Bone marrow (tissue), 2 donors: ENCODE results near the gene PAQR5.
"Not testable (repeated sequence)": the region's sequence is repeated elsewhere in the genome, so short reads cannot be mapped to it uniquely, and the experiment has no call there.

Experiments
- DNase-seq, 2 donors: peaks; one replicate each; lab custom pipeline; 2025; lab: John Stamatoyannopoulos, UW

Gene PAQR5

GRCh38 chr15:69424001-69424400 lies 125.3 kb downstream of the PAQR5 start:
- DNase-seq = no peak

- no peak for DNase-seq
Observed at GRCh38 chr15:69424748-69425413, 126.2 kb downstream of the PAQR5 start.

GRCh38 chr15:69433831-69434230 lies 135.1 kb downstream of the PAQR5 start:
- DNase-seq = no peak

GRCh38 chr15:69434238-69434637 lies 135.5 kb downstream of the PAQR5 start:
- no peak for DNase-seq

GRCh38 chr15:69434679-69435078 lies 136.0 kb downstream of the PAQR5 start:
- DNase-seq = no peak

GRCh38 chr15:69435985-69436384 lies 137.3 kb downstream of the PAQR5 start:
- DNase-seq = no peak

- peak in 1 of 2 donors; percentile 43 for DNase-seq
Observed at GRCh38 chr15:69436951-69437350, 138.2 kb downstream of the PAQR5 start.

GRCh38 chr15:69439623-69440022 lies 140.9 kb downstream of the PAQR5 start:
- DNase-seq = no peak

- peak in 1 of 2 donors; percentile 3 for DNase-seq
Observed at GRCh38 chr15:69443032-69443611, 144.4 kb downstream of the PAQR5 start.

GRCh38 chr15:69444686-69445085 lies 146.0 kb downstream of the PAQR5 start:
- DNase-seq = no peak

GRCh38 chr15:69446953-69447352 lies 148.2 kb downstream of the PAQR5 start:
- DNase-seq = no peak

- not testable (repeated sequence) for DNase-seq
Observed at GRCh38 chr15:69450221-69450620, 151.5 kb downstream of the PAQR5 start.

GRCh38 chr15:69450968-69451695 lies 152.4 kb downstream of the PAQR5 start:
- DNase-seq = no peak

- DNase-seq = peak in 1 of 2 donors; percentile 77
Observed at GRCh38 chr15:69451951-69452691, 153.4 kb downstream of the PAQR5 start.

GRCh38 chr15:69452692-69453521 lies 154.2 kb downstream of the PAQR5 start, which contains the start of gene RPLP1:
Gene RPLP1, plus strand, starts transcription at chr15:69452818. Its CDS starts 131 bp downstream, at chr15:69452949.
- peak; percentile 86 to 88 for DNase-seq

GRCh38 chr15:69454953-69455352 lies 156.2 kb downstream of the PAQR5 start:
- no peak for DNase-seq

GRCh38 chr15:69456208-69457166 lies 157.8 kb downstream of the PAQR5 start:
- DNase-seq = no peak
